GM21737 (cell line): ENCODE measurements around the gene HES7.

Experiments
- ATAC-seq: cut with Tn5 transposase; IDR thresholded peaks from one replicate; pipeline ENCODE4 v1.9.1; 2021; ENCODE audit warnings: mild to moderate bottlenecking, moderate library complexity; ENCODE audit not compliant: unreplicated experiment

HES7 gene

DNA sequence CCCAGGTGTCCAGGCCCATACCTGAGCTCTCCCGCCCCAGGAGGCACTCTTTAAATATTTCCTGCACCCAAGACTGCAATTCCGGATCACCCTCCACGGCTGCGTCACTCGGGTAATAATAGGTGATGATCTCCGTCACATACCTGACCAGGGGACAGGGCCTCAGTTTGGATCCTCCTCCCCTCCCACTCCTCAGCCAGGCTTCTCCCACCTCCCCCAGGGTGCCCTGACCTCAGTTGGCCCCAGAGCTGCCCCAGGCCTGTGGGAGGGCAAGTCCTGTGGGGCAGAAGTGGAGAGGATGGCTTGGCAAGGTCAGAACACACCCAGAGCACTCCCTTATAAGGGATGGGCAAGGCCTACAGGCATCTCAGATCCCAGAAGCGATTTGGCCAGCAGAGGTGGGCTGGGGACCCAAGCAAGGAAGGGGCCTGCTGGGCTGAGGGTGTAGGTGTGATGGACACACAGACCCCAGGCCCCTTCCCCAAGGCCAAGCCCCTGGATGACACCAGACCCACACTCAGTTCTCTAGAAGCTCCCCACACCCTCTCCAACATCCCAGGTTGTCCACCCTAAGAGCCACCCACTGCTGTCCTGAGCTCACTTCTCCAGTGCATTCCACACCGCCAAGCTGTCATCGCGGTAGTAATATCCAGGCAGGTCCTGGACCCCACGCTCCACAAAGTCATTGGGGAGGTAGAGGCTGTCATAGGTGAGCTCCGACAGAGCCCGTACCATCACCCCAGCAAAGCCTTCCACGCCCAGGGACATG lies 48.1 kb downstream of the HES7 start:
- ATAC-seq = no peak

DNA sequence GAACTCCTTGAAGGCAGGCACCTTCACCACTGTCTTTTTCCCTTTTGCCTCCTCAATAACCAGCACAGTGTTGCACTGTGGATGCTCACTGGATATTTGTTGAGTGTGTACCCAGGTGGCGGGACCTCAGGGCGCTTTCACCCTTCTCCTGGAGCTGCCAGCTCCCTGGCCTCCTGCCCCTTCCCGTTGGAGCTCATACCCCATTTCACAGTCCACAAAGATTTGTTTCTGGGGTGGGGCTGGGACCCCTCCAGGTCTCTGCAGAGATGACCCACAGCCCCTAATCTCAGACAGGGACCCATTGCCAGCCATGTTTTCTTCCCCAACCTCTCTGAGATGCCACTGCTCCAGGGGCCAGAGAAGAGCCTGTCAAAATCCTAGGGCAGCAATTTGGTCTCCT lies 48.8 kb downstream of the HES7 start:
- no peak for ATAC-seq

DNA sequence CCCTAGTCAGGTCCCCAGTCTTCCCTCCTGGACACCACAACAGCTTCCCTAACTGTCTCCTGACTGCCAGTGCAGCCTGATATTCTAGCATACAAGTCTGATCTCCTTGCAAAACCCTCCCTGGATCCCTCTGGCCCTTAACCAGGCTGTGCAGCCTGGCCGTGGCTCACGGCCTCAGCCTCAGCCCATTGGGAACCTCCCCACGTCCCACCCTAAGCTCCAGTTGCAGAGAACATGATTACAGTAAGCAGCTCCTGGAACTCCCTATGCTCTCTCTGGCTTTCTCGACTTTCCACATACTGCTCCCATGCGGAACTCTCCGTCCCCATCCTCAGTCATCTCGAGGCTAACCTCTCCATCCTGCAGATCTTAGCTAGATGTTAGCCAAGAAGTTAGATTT lies 49.4 kb downstream of the HES7 start:
- no peak for ATAC-seq

DNA sequence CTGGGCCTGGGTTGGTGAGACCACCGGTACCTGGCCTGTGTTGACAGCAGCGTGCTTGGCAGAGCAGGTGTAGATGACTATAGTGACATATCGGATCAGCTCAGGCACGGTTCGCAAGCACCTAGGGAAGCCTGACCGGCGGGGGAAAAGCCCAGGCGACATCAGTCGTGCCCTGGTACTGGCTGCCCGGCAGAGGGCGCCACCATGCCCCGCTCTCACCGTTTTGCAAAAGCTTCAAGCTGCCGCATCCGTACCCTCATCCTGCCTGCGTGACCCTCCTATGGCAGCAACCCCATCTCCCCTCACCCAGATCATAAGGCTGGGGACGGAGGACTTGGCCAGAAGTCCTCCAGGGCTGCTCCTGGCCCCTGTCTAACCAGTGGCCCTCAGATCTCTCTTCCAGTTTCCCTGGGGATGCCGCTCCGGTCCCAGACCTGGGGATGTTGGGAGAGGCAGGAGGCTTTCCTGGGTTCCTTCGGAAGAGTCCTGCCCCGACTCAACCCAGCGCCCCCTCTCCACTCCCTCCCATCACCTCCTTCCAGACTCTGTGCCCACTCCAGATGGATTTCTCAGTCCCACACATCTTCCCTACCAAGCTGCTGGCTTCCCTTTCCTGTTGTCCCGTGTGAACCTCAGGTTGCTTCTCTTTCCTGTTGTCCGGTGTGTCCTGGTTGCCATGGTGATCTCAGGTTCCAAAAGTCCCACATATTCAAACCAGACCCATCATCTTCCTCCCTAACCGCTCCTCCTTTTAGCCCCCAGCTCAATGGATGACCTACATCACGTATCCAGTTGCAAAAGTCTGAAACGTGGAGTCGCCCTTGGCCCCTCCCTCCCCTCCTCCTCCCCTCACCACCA lies 50.0 kb downstream of the HES7 start:
- no peak for ATAC-seq

DNA sequence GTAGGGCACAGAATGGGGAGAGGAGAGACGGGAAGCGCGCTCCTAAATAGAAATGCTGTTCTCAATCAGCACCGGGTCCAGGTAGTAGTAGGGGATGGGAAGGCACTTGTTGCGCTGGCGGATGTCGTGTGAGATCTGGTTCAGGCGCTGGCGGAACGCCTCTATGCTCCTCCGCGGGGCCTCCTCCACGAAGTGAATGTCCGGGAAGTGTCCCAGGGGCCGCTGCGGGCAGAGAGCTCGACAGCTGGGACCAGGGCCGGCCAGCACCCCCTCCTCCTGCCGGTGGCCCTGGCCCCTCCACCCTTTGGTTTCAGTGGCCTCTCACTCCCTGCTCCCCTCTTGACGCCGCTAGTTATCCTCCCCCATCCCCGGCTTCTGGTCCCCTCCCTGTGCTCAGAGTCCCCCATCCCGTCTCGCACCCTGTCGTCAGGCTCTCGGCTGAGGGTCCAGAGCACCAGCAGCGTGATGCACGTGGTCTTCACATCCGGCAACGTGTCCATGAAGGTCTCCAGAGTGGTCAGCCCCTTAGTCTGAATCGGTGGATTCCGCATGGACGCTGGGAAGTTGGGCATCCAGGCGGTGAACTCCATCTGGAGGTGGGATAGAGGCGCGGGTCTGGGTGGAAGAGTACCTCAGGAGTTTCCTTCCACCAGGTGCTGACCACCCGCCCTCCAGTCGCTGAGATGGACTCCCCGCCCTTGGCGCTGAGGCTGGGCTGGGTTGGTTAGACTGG lies 51.0 kb downstream of the HES7 start:
- ATAC-seq = no peak

DNA sequence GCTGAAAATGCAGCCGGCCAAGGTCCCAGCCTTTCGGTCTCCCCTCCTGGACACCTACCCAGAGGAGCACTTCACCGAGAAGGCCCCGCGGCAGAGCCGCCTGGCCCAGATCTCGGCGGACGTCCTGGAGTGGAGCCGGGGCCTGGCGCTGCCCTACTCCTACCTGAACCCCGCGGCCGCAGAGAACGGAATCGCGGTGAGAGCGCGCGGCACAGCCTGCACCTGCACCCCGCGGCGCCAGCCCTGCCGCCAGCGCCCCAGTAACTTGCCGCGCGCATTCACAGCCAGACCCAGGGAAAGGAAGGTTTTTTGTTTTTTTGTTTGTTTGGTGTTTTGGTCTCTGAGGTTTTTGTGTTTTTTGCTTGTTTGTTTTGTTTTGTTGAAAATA lies 51.6 kb downstream of the HES7 start:
- ATAC-seq = no peak

DNA sequence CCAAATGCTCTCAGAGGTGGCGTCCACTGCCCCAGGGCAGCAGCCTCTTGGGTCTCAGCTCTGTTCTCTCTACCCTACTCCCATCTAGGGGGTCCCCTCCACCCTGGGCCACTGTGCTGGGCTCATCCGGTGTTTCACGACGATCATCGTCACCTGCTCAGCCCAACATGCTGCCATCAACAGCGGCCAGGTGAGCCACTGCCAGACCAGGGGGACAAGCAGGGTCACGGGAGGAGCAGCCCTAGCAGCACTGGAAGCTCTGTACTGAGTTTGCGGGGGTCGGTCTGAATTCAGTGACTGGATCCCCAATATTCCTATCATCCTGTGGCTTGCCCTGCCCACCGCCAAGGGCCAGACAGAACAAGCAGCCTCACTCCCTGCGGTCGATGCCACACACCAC lies 52.4 kb downstream of the HES7 start:
- no peak for ATAC-seq
